Uterus (tissue), 4 donors: Measurements from ENCODE around the gene RBM25. TPM values are rescaled to one million over a fixed set of nuclear protein-coding genes. Genes with fewer than 3 reads are reported as not detected.

Experiments
- DNase-seq, 2 donors: peaks; one replicate each; pipeline ENCODE4 v3.0.0-alpha.2; 2019 to 2020
- H3K27ac ChIP-seq, 2 donors: fragments of 200-600 bp; sonication (generic); 1 replicate in 1 of 2; 2 replicates in 1 of 2; pipeline ENCODE4 v1.5.1; 2016 to 2018
- H3K27me3 ChIP-seq, 2 donors: fragments of 200-600 bp; sonication (generic); one replicate each; pipeline ENCODE4 v1.5.1; 2018 to 2019; ENCODE audit warnings: control low read depth in 1 of 2
- H3K36me3 ChIP-seq, 2 donors: fragments of 200-600 bp; sonication (generic); one replicate each; pipeline ENCODE4 v1.5.1; 2019; ENCODE audit warnings: control low read depth in 1 of 2
- H3K4me1 ChIP-seq, 2 donors: fragments of 200-600 bp; sonication (generic); one replicate each; pipeline ENCODE4 v1.5.1; 2018 to 2019; ENCODE audit warnings: control low read depth in 1 of 2
- H3K4me3 ChIP-seq, 2 donors: fragments of 200-600 bp; sonication (generic); 1 replicate in 1 of 2; 2 replicates in 1 of 2; pipeline ENCODE4 v1.5.1; 2018 to 2019; ENCODE audit warnings: mild to moderate bottlenecking in 1 of 2
- H3K9me3 ChIP-seq, 2 donors: fragments of 200-600 bp; sonication (generic); one replicate each; pipeline ENCODE4 v1.5.1; 2019; ENCODE audit warnings: control low read depth in 1 of 2
- POLR2A ChIP-seq, 2 donors: fragments of 450-650 bp; IDR thresholded peaks; one replicate each; pipeline ENCODE4 v1.6.1; 2016; ENCODE audit warnings: antibody characterized with exemption in 2 of 2, mild to moderate bottlenecking in 1 of 2, moderate library complexity in 1 of 2
- intact Hi-C: fragments of 100-400 bp; cut with DNase I; formaldehyde crosslinking; loops from one replicate; pipeline ENCODE4 v1.15.1; 2023; ENCODE audit warnings: low total_unique reads
- total RNA-seq, 4 donors: library from RNA; depleted of rRNA in 3 of 4; stranded (reverse); fragments of >200 nt in 3 of 4; gene quantifications; one replicate each; pipeline versions ENCODE4 v1.1.0 to v1.2.4, GENCODE V29; 2014 to 2023
- TF ChIP-seq, protein P1 (sequence below), 4 experiments: fragments of 200-600 bp in 2 of 4; fragments of 450-650 bp in 2 of 4; sonication (generic) in 2 of 4; IDR thresholded peaks; one replicate each; pipeline ENCODE4 v1.5.1; 2016 to 2019; ENCODE audit warnings: antibody characterized with exemption in 4 of 4, mild to moderate bottlenecking in 2 of 4, moderate library complexity in 1 of 4
- donor health status: DM: yes; HTN: yes; CAD: no.

RBM25 gene
- total RNA-seq, 4 donors from 2014 or later = 26.2 to 96.1 (median 61.4) TPM

DNA sequence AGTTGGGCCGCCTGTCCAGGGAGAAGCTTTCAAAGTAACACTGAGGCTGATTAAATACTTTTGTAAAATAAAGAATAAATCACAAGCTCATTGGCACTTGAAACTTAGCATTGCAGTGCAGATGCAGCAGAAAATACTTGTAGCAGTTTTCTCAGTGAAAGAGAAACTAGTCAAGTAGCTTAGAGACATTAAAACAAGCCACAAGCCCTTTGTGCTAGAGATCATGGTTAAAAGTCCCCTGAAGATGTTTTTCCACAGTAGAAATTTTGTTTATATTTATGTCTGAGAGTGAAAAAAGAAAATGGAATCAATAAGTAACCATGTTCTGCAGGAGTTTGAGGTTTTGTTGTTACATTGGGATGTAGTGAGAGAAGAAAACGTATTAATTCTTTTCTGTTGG is 83.9 kb downstream of the RBM25 start:
- H3K4me1 ChIP-seq = peaks cover 0 to 6% of the 10 kb centered on the region in 2 donors

DNA sequence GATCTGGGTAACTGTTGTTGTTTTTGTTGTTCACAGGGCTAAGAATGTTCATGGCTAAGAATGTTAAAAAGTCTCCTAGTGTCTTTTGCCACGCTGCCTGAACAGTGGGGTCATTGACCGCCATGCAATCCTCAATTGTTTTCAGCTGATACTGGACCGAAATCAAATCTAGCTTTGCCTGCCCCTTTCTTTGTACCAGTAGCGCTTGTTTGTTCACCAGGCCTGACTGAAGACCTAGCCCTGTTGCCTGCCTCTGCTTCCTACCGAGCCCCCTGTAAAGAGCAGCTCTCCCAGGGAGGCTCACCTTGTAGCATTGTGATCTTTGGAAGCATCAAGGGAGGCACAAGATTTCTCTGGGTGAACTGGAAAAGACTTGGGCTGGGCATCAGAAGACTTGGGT is 84.7 kb downstream of the RBM25 start:
- Histone ChIP-seq H3K27ac (no peak overlapping the region), H3K4me3 (no peak overlapping the region), H3K4me1 (no peaks in the 10 kb centered on the region), H3K27me3 (no peaks in the 10 kb centered on the region), H3K9me3 (no peaks in the 10 kb centered on the region), H3K36me3 (no peaks in the 10 kb centered on the region)
- no peak for DNase-seq
- no peak for TF ChIP-seq POLR2A (IDR thresholded peaks at IDR 0.05)
- TF ChIP-seq, protein P1, sequence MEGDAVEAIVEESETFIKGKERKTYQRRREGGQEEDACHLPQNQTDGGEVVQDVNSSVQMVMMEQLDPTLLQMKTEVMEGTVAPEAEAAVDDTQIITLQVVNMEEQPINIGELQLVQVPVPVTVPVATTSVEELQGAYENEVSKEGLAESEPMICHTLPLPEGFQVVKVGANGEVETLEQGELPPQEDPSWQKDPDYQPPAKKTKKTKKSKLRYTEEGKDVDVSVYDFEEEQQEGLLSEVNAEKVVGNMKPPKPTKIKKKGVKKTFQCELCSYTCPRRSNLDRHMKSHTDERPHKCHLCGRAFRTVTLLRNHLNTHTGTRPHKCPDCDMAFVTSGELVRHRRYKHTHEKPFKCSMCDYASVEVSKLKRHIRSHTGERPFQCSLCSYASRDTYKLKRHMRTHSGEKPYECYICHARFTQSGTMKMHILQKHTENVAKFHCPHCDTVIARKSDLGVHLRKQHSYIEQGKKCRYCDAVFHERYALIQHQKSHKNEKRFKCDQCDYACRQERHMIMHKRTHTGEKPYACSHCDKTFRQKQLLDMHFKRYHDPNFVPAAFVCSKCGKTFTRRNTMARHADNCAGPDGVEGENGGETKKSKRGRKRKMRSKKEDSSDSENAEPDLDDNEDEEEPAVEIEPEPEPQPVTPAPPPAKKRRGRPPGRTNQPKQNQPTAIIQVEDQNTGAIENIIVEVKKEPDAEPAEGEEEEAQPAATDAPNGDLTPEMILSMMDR (IDR thresholded peaks at IDR 0.05) = no peak
- intact Hi-C loops = no loop called here

More for the DNA sequence above, 83.9 kb downstream of the RBM25 start:
- Histone ChIP-seq H3K4me3 (no peak overlapping the region), H3K27me3 (no peaks in the 10 kb centered on the region), H3K27ac (no peak overlapping the region), H3K9me3 (no peaks in the 10 kb centered on the region), H3K36me3 (no peaks in the 10 kb centered on the region)
- intact Hi-C loops = no loop called here
- no peak for DNase-seq
- no peak for TF ChIP-seq POLR2A (IDR thresholded peaks at IDR 0.05)
- TF ChIP-seq, protein P1 (IDR thresholded peaks at IDR 0.05) = no peak

DNA sequence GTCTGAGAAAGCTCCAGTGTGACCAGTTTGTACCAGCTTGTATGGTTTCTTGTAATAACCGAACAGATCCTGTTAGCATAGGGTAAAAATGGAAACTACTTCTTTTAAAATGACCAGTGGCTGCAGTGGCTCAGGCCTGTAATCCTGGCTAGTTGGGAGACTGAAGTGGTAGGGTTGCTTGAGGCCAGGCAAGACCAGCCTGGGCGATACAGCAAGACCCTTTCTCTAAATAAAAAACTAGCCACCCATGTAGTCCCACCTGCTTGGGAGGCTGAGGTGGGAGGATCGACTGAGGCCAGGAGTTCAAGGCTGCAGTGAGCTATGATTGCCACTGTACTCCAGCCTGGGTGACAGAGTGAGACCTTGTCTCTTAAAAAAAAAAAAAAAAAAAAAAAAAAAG is 85.3 kb downstream of the RBM25 start:
- Histone ChIP-seq H3K4me1 (no peaks in the 10 kb centered on the region), H3K4me3 (no peak overlapping the region), H3K9me3 (no peaks in the 10 kb centered on the region), H3K36me3 (no peaks in the 10 kb centered on the region), H3K27ac (no peak overlapping the region), H3K27me3 (no peaks in the 10 kb centered on the region)
- intact Hi-C loops = no loop called here
- TF ChIP-seq POLR2A (IDR thresholded peaks at IDR 0.05) = no peak
- TF ChIP-seq, protein P1 (IDR thresholded peaks at IDR 0.05) = no peak
- DNase-seq = no peak

DNA sequence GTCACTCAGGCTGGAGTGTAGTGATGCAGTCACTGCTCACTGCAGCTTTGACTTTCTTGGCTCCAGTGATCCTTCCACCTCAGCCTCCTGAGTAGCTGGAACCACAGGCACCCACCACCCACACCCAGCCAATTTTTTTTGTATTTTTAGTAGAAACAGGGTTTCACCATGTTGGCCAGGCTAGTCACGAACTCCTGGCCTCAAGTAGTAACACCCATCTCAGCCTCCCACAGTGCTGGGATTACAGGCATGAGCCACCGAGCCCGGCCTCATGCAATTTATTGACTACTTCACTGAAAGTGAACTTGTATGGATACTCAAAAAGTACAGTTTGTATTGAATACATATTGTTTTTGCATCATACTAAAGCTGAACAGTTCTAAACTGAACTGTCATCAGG is 87.0 kb downstream of the RBM25 start:
- no peak for DNase-seq
- no peaks in the 10 kb centered on the region for H3K36me3 ChIP-seq
- intact Hi-C loops = no loop called here
- no peak overlapping the region for H3K27ac ChIP-seq
- TF ChIP-seq POLR2A (IDR thresholded peaks at IDR 0.05) = no peak
- TF ChIP-seq, protein P1 (IDR thresholded peaks at IDR 0.05) = no peak
- H3K4me3 ChIP-seq = no peak overlapping the region
- H3K9me3 ChIP-seq = no peaks in the 10 kb centered on the region
- no peaks in the 10 kb centered on the region for H3K4me1 ChIP-seq
- no peaks in the 10 kb centered on the region for H3K27me3 ChIP-seq

DNA sequence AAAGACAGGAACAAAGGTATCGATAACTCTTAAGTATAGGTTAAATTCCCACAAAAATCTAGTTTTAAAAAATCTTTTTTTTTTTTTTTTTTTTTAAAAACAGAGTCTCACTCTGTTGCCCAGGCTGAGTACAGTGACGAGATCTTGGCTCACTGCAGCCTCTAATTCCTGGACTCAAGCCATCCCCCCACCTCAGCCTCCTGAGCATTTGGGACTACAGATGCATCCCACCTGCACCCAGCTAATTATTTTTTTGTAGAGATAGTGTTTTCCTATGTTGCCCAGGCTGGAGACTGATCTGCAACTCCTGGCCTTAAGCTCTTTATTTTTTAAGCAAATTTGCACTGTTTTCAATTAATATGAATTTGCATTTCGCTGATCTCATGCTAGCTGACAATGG is 87.8 kb downstream of the RBM25 start:
- Histone ChIP-seq H3K4me1 (no peaks in the 10 kb centered on the region), H3K4me3 (no peak overlapping the region), H3K36me3 (no peaks in the 10 kb centered on the region), H3K27me3 (no peaks in the 10 kb centered on the region), H3K27ac (no peak overlapping the region), H3K9me3 (no peaks in the 10 kb centered on the region)
- intact Hi-C loops = no loop called here
- no peak for TF ChIP-seq POLR2A (IDR thresholded peaks at IDR 0.05)
- TF ChIP-seq, protein P1 (IDR thresholded peaks at IDR 0.05) = no peak
- DNase-seq = no peak
